ENCODE data around the gene REEP3.
A peak's percentile ranks its signal among the peaks of the same experiment; 100 is the strongest.

The REEP3 gene

GRCh38 chr10:63549810-63550209, 28.6 kb downstream of the REEP3 start:
- Histone ChIP-seq H3K36me3 (ENCODE audit: insufficient read depth, low read length) (no peaks in the 10 kb centered on the region), H3K4me2 (ENCODE audit: insufficient read depth, low read length) (no peak overlapping the region), H3K4me1 (ENCODE audit: insufficient read depth, low read length) (peaks cover 20% of the 10 kb centered on the region), H3K9ac (ENCODE audit: low read depth, low read length) (no peak overlapping the region), H4K20me1 (ENCODE audit: insufficient read depth, low read length) (peaks cover 9% of the 10 kb centered on the region), H3K27me3 (ENCODE audit: insufficient read depth, low read length, poor library complexity) (no peaks in the 10 kb centered on the region), H3K9me3 (ENCODE audit: insufficient read depth, low read length, severe bottlenecking) (no peaks in the 10 kb centered on the region), H3K27ac (ENCODE audit: low read length) (no peak overlapping the region), H3K4me3 (ENCODE audit: low read depth in 1 of 2, low read length in 2 of 2) (no peak overlapping the region), H2AFZ (ENCODE audit: low read depth, low read length) (no peak overlapping the region), H3K79me2 (ENCODE audit: insufficient read depth, low read length) (peaks cover 42% of the 10 kb centered on the region)
- ATAC-seq (ENCODE audit: insufficient read depth, low read depth) (no peak), DNase-seq (no peak)
- TF ChIP-seq EZH2 (IDR thresholded peaks at IDR 0.05; ENCODE audit: borderline replicate concordance, low read depth, low read length, severe bottlenecking) (no peak), CTCF (IDR thresholded peaks at IDR 0.05; ENCODE audit: borderline replicate concordance, extremely low read depth, low read length, poor library complexity, severe bottlenecking) (no peak)

- Histone ChIP-seq H3K36me3 (ENCODE audit: insufficient read depth, low read length) (no peaks in the 10 kb centered on the region), H3K4me3 (ENCODE audit: low read depth in 1 of 2, low read length in 2 of 2) (no peak overlapping the region), H4K20me1 (ENCODE audit: insufficient read depth, low read length) (peaks cover 10% of the 10 kb centered on the region; the same call in 1 of the 2 replicates), H3K27ac (ENCODE audit: low read length) (no peak overlapping the region), H3K9ac (ENCODE audit: low read depth, low read length) (no peak overlapping the region), H3K79me2 (ENCODE audit: insufficient read depth, low read length) (peaks cover 52% of the 10 kb centered on the region), H3K9me3 (ENCODE audit: insufficient read depth, low read length, severe bottlenecking) (no peaks in the 10 kb centered on the region), H3K4me2 (ENCODE audit: insufficient read depth, low read length) (no peak overlapping the region), H3K27me3 (ENCODE audit: insufficient read depth, low read length, poor library complexity) (no peaks in the 10 kb centered on the region), H3K4me1 (ENCODE audit: insufficient read depth, low read length) (peaks cover 30% of the 10 kb centered on the region), H2AFZ (ENCODE audit: low read depth, low read length) (no peak overlapping the region)
- TF ChIP-seq EZH2 (IDR thresholded peaks at IDR 0.05; ENCODE audit: borderline replicate concordance, low read depth, low read length, severe bottlenecking) (no peak), CTCF (IDR thresholded peaks at IDR 0.05; ENCODE audit: borderline replicate concordance, extremely low read depth, low read length, poor library complexity, severe bottlenecking) (no peak)
- no peak for ATAC-seq (ENCODE audit: insufficient read depth, low read depth)
- DNase-seq: no peak
These were observed 31.8 kb downstream of the REEP3 start for GRCh38 chr10:63553031-63553430.

- H3K27ac ChIP-seq (ENCODE audit: low read length): no peak overlapping the region
- no peak overlapping the region for H3K4me2 ChIP-seq (ENCODE audit: insufficient read depth, low read length)
- peaks cover 12% of the 10 kb centered on the region; the same call in 1 of the 2 replicates for H4K20me1 ChIP-seq (ENCODE audit: insufficient read depth, low read length)
- H3K27me3 ChIP-seq (ENCODE audit: insufficient read depth, low read length, poor library complexity): no peaks in the 10 kb centered on the region
- peaks cover 55% of the 10 kb centered on the region for H3K79me2 ChIP-seq (ENCODE audit: insufficient read depth, low read length)
- H3K4me1 ChIP-seq (ENCODE audit: insufficient read depth, low read length): peaks cover 30% of the 10 kb centered on the region
- DNase-seq (no peak), ATAC-seq (ENCODE audit: insufficient read depth, low read depth) (no peak)
- no peak for TF ChIP-seq CTCF (IDR thresholded peaks at IDR 0.05; ENCODE audit: borderline replicate concordance, extremely low read depth, low read length, poor library complexity, severe bottlenecking)
- TF ChIP-seq EZH2 (IDR thresholded peaks at IDR 0.05; ENCODE audit: borderline replicate concordance, low read depth, low read length, severe bottlenecking): no peak
- no peaks in the 10 kb centered on the region for H3K9me3 ChIP-seq (ENCODE audit: insufficient read depth, low read length, severe bottlenecking)
- H2AFZ ChIP-seq (ENCODE audit: low read depth, low read length): no peak overlapping the region
- no peak overlapping the region for H3K4me3 ChIP-seq (ENCODE audit: low read depth in 1 of 2, low read length in 2 of 2)
- no peaks in the 10 kb centered on the region for H3K36me3 ChIP-seq (ENCODE audit: insufficient read depth, low read length)
- H3K9ac ChIP-seq (ENCODE audit: low read depth, low read length): no peak overlapping the region
These were observed 32.3 kb downstream of the REEP3 start for GRCh38 chr10:63553473-63553872.

GRCh38 chr10:63554657-63555056, 33.5 kb downstream of the REEP3 start:
- Histone ChIP-seq H3K79me2 (ENCODE audit: insufficient read depth, low read length) (peaks cover 52% of the 10 kb centered on the region), H2AFZ (ENCODE audit: low read depth, low read length) (no peak overlapping the region), H3K4me1 (ENCODE audit: insufficient read depth, low read length) (peaks cover 30% of the 10 kb centered on the region), H3K27ac (ENCODE audit: low read length) (peak overlapping the region; percentile 42; the same call in 1 of the 2 replicates), H3K36me3 (ENCODE audit: insufficient read depth, low read length) (no peaks in the 10 kb centered on the region), H3K9me3 (ENCODE audit: insufficient read depth, low read length, severe bottlenecking) (no peaks in the 10 kb centered on the region), H3K4me2 (ENCODE audit: insufficient read depth, low read length) (peak overlapping the region; percentile 27; the same call in 1 of the 2 replicates), H3K27me3 (ENCODE audit: insufficient read depth, low read length, poor library complexity) (no peaks in the 10 kb centered on the region), H3K4me3 (ENCODE audit: low read depth in 1 of 2, low read length in 2 of 2) (no peak overlapping the region), H4K20me1 (ENCODE audit: insufficient read depth, low read length) (peaks cover 12% of the 10 kb centered on the region; the same call in 1 of the 2 replicates), H3K9ac (ENCODE audit: low read depth, low read length) (no peak overlapping the region)
- DNase-seq (peak; percentile 86), ATAC-seq (ENCODE audit: insufficient read depth, low read depth) (peak; percentile 100)
- TF ChIP-seq CTCF (IDR thresholded peaks at IDR 0.05; ENCODE audit: borderline replicate concordance, extremely low read depth, low read length, poor library complexity, severe bottlenecking) (no peak), EZH2 (IDR thresholded peaks at IDR 0.05; ENCODE audit: borderline replicate concordance, low read depth, low read length, severe bottlenecking) (no peak)

Data from DND-41 (cell line).